GM13977 (cell line): ENCODE results near the gene FLYWCH2.
A peak's percentile ranks its signal among the peaks of the same experiment; 100 is the strongest.

ENCODE experiments used
- DNase-seq: peaks from one replicate; pipeline ENCODE4 v3.0.0; 2012; ENCODE audit warnings: low spot score
- CTCF ChIP-seq: IDR thresholded peaks from 2 replicates; pipeline ENCODE4 v1.5.1; 2012; ENCODE audit warnings: mild to moderate bottlenecking, control low read depth; ENCODE audit not compliant: insufficient read depth; ENCODE audit errors: extremely low read depth, missing control alignments
- in situ Hi-C: fragments of 300-500 bp; cut with MboI; formaldehyde crosslinking; loops from one replicate; pipeline ENCODE4 v1.12.0; 2022; ENCODE audit warnings: low sequenced_read_pairs, low pct_unique_long_range_greater_than_20kb, mixed read lengths, inconsistent platforms; ENCODE audit not compliant: unreplicated experiment

FLYWCH2 gene

GRCh38 chr16:2867987-2868789, 14.8 kb upstream of the FLYWCH2 start:
- DNase-seq = peak; percentile 97
- TF ChIP-seq CTCF = peak; percentile 98
- in situ Hi-C loops = no loop called here

GRCh38 chr16:2871926-2872325, 11.1 kb upstream of the FLYWCH2 start:
- no peak for DNase-seq
- no peak for TF ChIP-seq CTCF
- in situ Hi-C loops = no loop called here

DNA sequence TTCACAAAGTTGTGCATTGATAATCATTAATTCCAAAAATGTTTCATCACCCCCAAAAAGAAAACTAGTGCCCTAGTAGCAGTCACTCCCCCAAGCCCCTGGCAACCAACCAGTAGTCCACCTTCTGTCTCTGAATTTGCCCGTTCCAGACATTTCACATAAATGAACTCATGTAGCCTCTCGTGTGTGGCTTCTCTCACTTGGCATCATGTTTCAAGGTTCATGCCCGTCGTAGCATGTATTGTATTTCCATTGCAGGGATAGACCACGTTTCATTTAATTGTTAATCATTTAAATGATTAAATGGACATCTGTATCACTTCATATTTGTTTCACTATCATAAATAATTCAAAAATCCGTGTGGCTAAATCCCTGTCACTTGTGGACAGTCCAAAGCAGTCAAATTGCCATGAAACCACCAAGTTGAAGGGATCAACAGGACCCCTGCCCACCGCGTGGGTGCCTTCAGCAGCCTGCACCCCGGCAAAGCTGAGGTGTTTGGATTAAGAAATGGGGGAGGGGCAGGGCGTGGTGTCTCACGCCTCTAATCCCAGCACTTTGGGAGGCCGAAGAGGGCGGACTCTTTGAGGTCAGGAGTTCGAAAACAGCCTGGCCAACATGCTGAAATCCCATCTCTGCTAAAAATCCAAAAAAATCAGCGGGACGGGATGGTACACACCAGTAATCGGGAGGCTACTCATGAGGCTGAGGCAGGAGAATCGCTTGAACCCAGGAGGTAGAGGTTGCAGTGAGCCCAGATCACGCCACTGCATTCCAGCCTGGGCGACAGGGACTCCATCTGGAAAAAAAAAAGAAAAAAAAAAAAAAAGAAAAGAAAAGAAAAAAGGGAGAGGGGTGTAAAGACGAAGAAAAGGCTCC, 8.7 kb upstream of the FLYWCH2 start:
- TF ChIP-seq CTCF = no peak
- DNase-seq = no peak
- in situ Hi-C loops = no loop called here

- peak; percentile 99 for TF ChIP-seq CTCF
- DNase-seq = peak; percentile 80
- in situ Hi-C loops = no loop called here
Observed at GRCh38 chr16:2874912-2875362, 8.1 kb upstream of the FLYWCH2 start.

DNA sequence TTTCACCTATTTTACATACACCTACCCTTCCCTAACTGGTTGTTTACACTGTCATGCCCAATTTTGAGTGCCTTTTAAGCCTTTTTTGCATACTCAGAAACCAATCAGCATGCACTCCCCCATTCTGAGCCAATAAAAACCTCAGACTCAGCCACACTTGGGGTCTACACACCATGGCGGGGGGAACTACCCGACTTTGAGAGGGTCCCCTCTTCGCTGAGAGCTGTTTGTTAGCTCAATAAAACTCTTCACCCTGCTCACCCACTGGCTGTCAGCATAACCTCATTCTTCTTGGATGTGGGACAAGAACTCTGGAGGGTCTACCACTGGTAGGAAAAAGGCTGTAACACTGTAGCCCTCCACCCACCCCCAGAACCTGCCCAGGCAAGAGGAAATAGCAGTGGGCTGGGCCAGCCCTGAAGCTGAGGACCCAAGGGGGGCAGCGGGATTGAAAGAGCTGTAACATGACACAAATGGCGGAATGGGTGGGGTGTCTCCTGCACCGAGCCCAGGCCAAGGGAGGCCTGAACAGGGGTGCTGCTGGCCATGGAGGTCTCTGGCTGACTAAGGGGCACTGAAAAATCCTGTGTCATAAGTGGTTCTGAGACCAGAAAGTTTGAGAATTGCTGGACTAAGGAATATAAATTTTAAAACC, 3.0 kb upstream of the FLYWCH2 start:
- in situ Hi-C loops = no loop called here
- no peak for TF ChIP-seq CTCF
- no peak for DNase-seq
